ENCODE data around the gene RABL3. TPM values are rescaled to one million over a fixed set of nuclear protein-coding genes. Genes with fewer than 3 reads are reported as not detected.
"Not testable (repeated sequence)": the region's sequence is repeated elsewhere in the genome, so short reads cannot be mapped to it uniquely, and the experiment has no call there.

Gene RABL3
- total RNA-seq, 4 donors from 2014 or later, result 8.2 to 23.7 (median 19.9) TPM

- no peak overlapping the region for H3K27ac ChIP-seq
- H3K36me3 ChIP-seq, result no peaks in the 10 kb centered on the region
- peaks cover 0 to 24% (median 14%) of the 10 kb centered on the region in 4 donors for H3K4me1 ChIP-seq
- H3K27me3 ChIP-seq, result no peaks in the 10 kb centered on the region
- H3K4me3 ChIP-seq, result no peak overlapping the region
- 68 to 75% methylated on average over 1 of the region's 1 CpG for WGBS, 2 donors (ENCODE audit: low coverage in 1 of 2)
- H3K9me3 ChIP-seq, result no peaks in the 10 kb centered on the region
- in situ Hi-C loops (cut with MboI; ENCODE audit: low pct_ligation_motif_present in 1 of 4, low pct_unique_long_range_greater_than_20kb in 1 of 4, low sequenced_read_pairs in 3 of 4) (no loop called here), intact Hi-C loops (cut with DNase I; ENCODE audit: low total_unique reads) (no loop called here)
- DNase-seq, result no peak
- TF ChIP-seq POLR2A (IDR thresholded peaks at IDR 0.05) (no peak), CTCF (IDR thresholded peaks at IDR 0.05) (no peak), POLR2AphosphoS5 (IDR thresholded peaks at IDR 0.05) (no peak), EP300 (IDR thresholded peaks at IDR 0.05; ENCODE audit: low read depth) (no peak)
These were observed 20.3 kb upstream of the RABL3 start for GRCh38 chr3:120762615-120763014.

GRCh38 chr3:120758551-120758950 lies 16.2 kb upstream of the RABL3 start:
- in situ Hi-C loops (cut with MboI; ENCODE audit: low pct_ligation_motif_present in 1 of 4, low pct_unique_long_range_greater_than_20kb in 1 of 4, low sequenced_read_pairs in 3 of 4); H3K4me1 ChIP-seq; H3K27ac ChIP-seq; DNase-seq; H3K27me3 ChIP-seq; H3K36me3 ChIP-seq; intact Hi-C loops (cut with DNase I; ENCODE audit: low total_unique reads); H3K4me3 ChIP-seq; H3K9me3 ChIP-seq: not testable (repeated sequence)
- whole genome bisulfite sequencing, 2 donors (ENCODE audit: low coverage in 1 of 2), result 61 to 84% methylated on average over 3 to 4 of the region's 4 CpGs

- TF ChIP-seq CTCF (IDR thresholded peaks at IDR 0.05) (no peak), EP300 (IDR thresholded peaks at IDR 0.05; ENCODE audit: low read depth) (no peak), POLR2A (IDR thresholded peaks at IDR 0.05) (no peak), POLR2AphosphoS5 (IDR thresholded peaks at IDR 0.05) (no peak)
- no peak for DNase-seq
- Histone ChIP-seq H3K36me3 (peaks cover 0 to 9% (median under 1%) of the 10 kb centered on the region in 4 donors), H3K4me1 (no peaks in the 10 kb centered on the region), H3K9me3 (no peaks in the 10 kb centered on the region), H3K27ac (no peak overlapping the region), H3K27me3 (no peaks in the 10 kb centered on the region), H3K4me3 (no peak overlapping the region)
- 91 to 100% methylated on average over 2 of the region's 2 CpGs for WGBS, 2 donors (ENCODE audit: low coverage in 1 of 2)
- intact Hi-C loops (cut with DNase I; ENCODE audit: low total_unique reads), result no loop called here
- in situ Hi-C loops (cut with MboI; ENCODE audit: low pct_ligation_motif_present in 1 of 4, low pct_unique_long_range_greater_than_20kb in 1 of 4, low sequenced_read_pairs in 3 of 4), result no loop called here
These were observed 13.7 kb upstream of the RABL3 start for GRCh38 chr3:120756061-120756460.

GRCh38 chr3:120753810-120754209 lies 11.5 kb upstream of the RABL3 start:
- in situ Hi-C loops (cut with MboI; ENCODE audit: low pct_ligation_motif_present in 1 of 4, low pct_unique_long_range_greater_than_20kb in 1 of 4, low sequenced_read_pairs in 3 of 4) (no loop called here), intact Hi-C loops (cut with DNase I; ENCODE audit: low total_unique reads) (no loop called here)
- no peaks in the 10 kb centered on the region for H3K9me3 ChIP-seq
- DNase-seq, result no peak
- no peaks in the 10 kb centered on the region for H3K27me3 ChIP-seq
- H3K27ac ChIP-seq, result no peak overlapping the region
- peaks cover 0 to 5% (median 0%) of the 10 kb centered on the region in 4 donors for H3K4me1 ChIP-seq
- H3K4me3 ChIP-seq, result no peak overlapping the region
- TF ChIP-seq EP300 (IDR thresholded peaks at IDR 0.05; ENCODE audit: low read depth), result no peak
- TF ChIP-seq CTCF (IDR thresholded peaks at IDR 0.05), result no peak
- TF ChIP-seq POLR2AphosphoS5 (IDR thresholded peaks at IDR 0.05), result no peak
- no peak for TF ChIP-seq POLR2A (IDR thresholded peaks at IDR 0.05)
- H3K36me3 ChIP-seq, result peaks cover 0 to 14% (median 2%) of the 10 kb centered on the region in 4 donors

- no peak for DNase-seq
- H3K4me1 ChIP-seq, result peaks cover 0 to 5% (median 0%) of the 10 kb centered on the region in 4 donors
- no peaks in the 10 kb centered on the region for H3K9me3 ChIP-seq
- no peak overlapping the region for H3K27ac ChIP-seq
- no peak overlapping the region for H3K4me3 ChIP-seq
- H3K27me3 ChIP-seq, result no peaks in the 10 kb centered on the region
- TF ChIP-seq EP300 (IDR thresholded peaks at IDR 0.05; ENCODE audit: low read depth) (no peak), CTCF (IDR thresholded peaks at IDR 0.05) (no peak), POLR2A (IDR thresholded peaks at IDR 0.05) (no peak), POLR2AphosphoS5 (IDR thresholded peaks at IDR 0.05) (no peak)
- H3K36me3 ChIP-seq, result peaks cover 0 to 14% (median 2%) of the 10 kb centered on the region in 4 donors
- WGBS, 2 donors (ENCODE audit: low coverage in 1 of 2), result 93 to 100% methylated on average over 2 of the region's 2 CpGs
- intact Hi-C loops (cut with DNase I; ENCODE audit: low total_unique reads) (no loop called here), in situ Hi-C loops (cut with MboI; ENCODE audit: low pct_ligation_motif_present in 1 of 4, low pct_unique_long_range_greater_than_20kb in 1 of 4, low sequenced_read_pairs in 3 of 4) (no loop called here)
These were observed 10.5 kb upstream of the RABL3 start for GRCh38 chr3:120752865-120753264.
